GM19023 (cell line): Measurements from ENCODE around the gene TRPM5.

Experiments
- ATAC-seq: cut with Tn5 transposase; IDR thresholded peaks from one replicate; pipeline ENCODE4 v1.9.1; 2021; ENCODE audit warnings: mild to moderate bottlenecking, moderate library complexity; ENCODE audit not compliant: unreplicated experiment

The TRPM5 gene

DNA sequence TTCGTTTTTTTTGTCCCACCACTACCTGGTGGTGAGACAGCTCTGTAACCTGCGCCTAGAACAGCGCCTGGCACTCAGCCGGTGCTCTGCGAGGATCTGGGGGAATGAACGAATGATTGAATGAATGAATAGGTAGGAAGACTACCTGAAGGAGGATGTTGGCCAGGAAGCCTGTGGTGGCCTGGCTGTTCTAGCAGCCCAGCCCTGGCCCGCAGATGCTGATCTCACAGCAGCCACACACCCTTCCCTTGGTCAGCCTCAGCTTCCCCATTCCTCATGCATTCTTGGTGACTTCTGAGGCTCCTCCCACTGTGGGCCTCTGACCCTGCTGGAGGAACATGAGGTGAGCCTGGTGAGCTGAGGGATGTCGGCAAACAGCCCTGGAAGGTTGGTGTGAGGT lies 3.7 kb downstream of the TRPM5 start:
- no peak for ATAC-seq

DNA sequence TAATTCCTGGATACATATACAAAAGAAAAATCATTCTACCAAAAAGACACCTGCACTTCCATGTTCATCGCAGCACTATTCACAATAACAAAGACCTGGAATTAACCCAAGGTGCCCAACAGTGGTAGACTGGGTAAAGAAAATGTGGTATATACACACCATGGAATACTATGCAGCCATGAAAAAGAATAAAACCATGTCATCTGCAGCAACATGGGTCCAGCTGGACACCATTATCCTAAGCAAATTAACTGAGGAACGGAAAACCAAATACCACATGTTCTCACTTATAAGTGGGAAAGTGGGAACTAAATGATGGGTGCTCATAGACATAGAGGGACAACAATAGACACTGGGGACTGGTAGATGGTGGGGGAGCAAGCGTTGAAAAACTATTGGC lies 4.5 kb downstream of the TRPM5 start:
- no peak for ATAC-seq

DNA sequence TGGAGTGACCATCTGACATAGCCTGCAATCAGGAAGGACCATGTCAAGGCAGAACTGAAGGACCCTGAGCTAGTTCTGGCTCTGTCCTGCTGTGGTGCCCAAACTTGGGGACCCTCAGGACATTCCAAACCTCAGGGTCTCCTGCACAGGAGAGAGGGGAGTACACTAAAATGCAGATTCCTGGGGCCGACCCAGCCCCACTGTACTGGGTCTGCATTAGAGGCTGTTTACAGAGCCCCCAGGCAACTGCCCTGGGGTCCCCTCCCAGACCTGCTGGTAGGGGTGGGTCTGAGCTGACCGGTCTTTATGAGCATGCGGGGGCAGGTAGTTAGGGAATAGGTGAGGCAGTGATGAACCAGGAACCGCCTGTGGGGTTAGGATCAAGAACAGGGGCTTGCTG lies 6.8 kb downstream of the TRPM5 start:
- no peak for ATAC-seq

DNA sequence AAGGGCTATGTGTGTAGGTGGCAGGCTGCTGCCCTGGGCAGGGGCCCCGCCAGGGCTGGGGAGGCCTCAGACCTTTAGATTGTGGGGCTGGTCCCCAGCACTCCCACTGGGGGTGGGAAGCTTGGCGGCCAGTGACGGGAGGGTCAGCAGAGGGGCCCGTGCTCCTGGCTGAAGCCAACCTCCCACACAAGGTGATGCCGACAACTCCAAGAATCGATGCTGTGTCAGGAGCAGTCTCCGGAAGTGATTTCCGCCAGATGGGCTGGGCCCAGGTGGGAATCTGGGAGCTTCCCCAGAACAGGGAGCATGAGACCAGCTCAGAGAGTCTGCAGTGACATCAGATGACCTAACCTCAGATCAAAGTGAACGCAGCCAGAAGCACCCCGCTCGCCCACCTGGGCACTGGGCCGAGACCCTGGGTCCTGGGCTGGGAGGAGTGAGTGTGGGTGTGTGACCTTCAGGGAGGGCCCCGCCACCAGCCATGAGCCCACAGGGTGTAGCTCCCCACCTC lies 7.7 kb downstream of the TRPM5 start:
- ATAC-seq, result no peak

DNA sequence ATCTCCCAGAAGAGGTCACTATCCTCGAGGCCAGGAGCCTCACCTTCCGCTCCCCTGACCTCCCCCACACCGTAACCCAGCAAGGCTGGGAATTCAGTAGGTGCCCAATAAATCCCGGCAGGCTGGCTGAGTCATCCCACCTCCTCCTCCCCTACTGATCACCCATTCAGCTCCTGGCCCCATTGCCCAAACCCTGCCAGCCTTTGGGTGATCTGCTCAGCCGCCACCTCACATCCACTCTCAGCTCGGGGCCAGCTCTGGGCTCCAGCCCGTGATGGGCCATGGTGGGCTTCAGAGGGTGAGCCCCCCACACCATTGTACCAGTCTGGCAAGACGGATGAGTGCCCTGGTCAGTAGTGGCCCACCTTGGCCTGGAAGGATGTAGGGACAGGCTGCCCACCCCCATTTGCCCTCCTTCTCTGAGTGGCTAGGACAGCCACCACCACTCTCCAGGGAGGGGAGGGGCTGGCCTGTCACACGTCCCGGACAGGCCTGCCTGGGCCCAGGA lies 8.2 kb downstream of the TRPM5 start:
- no peak for ATAC-seq

DNA sequence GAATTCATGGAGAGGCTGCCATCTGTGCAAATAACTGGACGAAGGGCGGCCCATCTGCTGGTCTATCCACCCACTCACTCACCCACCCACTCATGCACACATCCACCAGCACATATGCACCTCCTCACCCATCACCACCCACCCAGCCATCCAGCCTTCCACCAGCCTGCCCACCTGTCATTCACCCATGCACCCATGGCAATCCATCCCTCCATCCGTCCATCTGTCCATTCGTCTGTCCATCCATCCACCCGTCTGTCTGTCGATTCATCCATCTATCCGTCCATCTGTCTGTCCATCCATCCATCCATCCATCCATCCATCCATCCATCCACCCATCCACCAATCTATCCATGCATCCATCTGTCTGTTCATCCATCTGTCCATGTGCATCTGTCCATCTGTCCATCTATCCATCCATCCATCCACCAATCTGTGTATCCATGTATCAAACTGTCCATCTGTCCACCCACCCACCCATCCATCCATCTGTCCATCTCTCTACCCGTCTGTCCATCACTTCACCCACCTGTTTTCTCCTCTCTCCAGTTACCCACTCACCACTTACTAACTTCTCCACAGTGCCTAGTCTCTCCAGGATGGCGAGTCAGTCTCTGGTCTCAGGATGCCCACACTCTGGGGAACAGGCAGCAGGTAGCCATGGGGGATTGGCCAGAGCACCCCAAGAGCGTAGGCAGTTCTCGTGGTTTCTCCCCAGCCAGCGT lies 8.9 kb downstream of the TRPM5 start:
- ATAC-seq, result no peak

DNA sequence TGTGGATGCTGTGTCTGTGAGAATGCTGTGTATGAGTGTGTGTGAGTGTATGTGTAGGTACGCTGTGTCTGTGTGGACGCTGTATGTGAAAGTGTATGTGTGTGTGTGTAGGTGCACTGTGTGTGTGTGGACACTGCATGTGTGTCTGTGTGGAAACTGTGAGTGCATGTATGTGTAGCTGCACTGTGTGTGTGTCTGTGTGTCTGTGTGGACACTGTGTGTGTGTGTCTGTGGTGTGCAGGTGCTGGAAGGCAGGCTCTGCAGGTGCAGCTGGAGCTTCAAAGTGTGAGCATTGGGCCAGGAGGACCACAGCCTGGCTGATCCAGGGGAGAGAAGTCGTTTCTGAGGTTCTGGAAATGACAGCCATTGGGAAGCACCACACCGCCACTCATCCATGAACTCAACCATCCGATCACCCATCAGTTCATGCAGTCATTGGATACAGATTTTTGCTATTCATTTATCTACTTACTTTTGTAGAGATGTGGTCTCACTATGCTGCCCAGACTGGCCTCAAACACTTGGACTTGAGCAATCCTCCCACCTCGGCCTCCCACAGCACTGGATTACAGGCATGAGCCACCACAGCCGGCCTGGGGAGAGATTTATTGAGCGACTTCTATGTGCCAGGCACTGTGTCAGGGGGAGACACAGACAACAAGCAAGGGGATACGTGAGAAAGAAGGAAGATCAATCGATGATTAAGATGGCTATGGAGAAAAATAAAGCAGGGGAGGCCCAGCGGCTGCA lies 9.6 kb downstream of the TRPM5 start:
- no peak for ATAC-seq

DNA sequence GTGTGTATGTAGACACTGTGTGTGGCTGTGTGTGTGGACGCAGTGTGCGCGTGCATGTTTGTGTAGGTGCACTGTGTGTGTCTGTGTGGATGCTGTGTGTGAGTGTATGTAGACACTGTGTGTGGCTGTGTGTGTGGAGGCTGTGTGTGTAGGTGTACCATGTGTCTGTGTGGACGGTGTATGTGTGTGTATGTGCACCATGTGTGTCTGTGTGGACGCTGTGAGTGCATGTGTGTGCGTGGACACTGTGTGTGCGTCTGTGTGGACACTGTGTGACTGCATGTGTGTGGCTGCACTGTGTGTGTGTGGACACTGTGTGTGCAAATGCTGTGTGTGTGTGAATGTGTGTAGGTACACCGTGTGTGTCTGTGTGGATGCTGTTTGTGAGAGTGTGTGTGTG lies 10.3 kb downstream of the TRPM5 start:
- ATAC-seq, result no peak

DNA sequence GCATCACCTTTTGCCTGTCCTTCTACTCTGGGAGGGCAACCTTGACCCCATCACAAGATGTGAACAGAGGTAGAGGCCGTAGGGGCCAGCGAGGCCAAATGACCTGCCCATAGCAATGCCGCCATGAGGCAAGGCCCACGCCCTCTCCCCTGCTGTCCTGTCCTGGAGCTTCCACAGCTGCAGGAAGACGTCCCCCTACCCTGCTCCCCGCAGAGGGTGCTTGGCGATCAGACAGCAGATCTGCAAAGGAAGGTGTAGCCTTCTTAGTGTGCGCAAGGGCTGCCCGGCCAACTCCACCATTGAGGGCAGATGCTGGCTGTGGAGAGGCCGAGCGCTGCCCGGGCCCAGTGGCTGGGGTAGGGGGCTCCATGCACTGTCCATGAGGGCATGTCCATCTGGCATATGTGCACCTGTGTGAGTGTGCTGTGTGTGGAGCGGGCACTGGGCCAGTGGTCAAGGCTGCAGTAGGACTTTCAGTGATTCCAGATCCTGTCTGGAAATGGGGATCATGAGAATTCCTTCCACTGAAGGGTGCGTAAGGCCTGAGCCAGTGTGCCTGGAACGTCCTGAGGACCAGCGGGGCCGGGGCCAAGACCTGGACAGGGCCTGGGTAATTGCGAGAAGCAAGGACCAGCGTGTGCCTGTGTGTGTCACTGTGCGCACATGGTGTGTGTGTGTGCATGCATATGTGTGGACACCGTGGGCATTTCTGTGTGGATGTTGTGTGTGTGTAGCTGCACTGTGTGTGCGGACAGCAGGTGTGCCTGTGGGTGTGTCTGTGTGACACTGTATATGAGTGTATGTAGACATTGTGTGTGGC lies 11.0 kb downstream of the TRPM5 start:
- ATAC-seq, result no peak

DNA sequence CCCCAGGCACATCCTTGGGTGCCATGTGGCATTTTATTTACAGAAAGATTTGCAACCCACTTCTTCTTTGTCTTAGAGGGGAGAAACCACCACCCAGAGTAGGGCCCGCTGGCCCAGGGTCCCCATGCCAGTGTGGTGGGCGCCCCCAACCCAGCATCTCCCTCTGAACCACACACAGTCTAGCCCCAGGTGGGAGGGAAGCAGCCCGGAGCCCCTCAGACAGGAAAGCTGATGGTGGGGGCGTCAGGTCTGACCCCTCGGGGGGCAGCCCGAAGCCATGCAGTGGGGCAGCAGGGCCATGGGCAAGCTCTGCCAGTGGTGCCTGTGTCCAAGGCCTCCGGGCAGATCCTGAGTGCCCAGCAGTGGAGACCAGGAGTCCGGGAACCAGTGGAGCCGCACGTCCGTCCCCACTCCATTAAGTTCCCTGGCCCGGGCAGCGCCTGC lies 11.7 kb downstream of the TRPM5 start:
- no peak for ATAC-seq

DNA sequence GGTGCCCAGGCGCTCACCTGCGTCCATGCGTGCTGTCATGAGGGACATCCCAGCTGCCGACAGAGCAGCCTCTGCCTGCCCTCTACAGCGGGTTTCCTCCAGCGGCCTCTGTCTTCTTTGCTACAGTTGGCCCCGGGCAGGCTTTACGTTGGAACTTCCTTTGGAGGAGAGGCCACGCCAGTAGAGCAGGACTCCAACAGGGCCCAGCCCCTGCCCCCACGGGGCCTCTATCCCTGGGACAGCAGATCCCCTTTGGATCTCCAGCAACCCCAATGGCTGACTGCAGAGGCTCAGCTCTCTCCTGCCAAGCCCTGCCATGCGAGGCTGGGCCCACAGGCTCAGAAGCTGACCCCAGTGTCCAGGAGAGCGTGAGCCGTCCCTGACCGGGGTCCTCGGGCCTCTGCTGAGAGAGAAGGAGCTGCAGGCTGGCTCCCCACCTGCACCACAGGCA lies 12.1 kb downstream of the TRPM5 start:
- no peak for ATAC-seq

DNA sequence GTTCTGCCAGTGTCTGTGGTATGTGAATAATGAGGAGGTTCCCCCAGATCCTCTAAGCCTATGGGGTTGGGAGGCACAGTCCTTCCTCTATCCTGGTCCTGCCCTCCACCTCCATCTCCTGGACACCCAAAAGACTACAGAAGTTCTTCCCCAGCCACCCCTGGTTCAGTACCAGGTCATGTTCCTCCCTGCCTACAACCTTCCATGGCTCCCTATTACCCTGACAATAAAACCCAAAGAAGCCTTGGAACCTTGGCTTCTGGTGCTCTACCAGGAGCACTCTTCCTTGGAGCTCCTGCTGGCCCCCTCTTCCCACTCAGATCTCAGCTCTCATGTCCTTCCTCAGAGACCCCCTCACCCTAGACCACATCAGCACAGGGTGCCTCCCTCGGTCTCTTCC lies 12.9 kb downstream of the TRPM5 start:
- no peak for ATAC-seq

DNA sequence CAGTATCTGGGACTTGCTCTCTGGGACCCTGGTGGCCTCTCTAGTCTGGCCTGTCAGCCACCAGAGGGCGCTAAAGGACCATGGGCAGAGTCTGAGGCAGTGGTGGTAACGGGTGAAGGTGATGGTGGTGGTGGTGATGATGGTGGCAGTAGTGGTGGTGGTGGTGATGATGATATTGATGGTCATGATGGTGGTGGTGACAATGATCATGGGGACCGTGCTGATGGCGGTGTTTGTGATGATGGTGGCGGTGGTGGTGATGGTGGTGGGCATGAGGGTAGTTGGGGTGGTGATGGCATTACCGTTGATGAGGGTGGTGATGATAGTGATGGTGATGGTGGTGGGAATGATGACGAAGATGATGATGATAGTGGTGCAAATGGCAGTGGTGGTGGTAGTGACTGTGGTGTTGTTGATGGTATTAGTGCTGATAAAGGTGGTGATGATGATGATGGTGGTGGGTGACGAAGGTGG lies 16.0 kb downstream of the TRPM5 start:
- ATAC-seq, result no peak

DNA sequence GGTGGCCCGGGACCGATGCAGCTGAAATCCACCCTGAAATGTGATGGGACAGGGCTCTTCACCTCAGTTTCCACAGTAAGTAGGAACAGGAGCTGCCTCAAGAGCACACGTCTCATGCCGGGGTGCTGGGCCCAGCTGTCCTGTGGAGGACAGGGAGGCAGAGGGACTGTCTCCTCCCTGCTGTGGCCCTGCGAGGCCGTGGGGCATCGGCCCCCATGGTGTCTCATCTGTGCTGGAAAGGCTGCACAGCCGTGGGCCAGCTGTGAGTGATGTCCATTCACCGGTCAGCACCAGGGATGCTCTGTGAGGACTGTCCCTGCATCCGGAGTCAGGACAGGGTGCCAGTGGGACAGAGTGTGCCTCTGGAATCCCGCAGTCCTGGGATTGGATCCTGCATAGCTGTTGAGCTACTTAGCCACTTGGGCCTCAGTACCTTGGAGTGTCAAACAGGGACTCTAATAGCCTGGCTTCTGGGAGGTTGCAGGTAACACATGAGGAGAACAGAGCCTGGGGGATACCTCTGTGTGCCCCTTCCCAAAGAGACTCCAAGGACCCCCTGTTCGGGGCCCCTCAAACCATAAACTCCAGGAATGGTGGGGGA lies 16.5 kb downstream of the TRPM5 start:
- no peak for ATAC-seq

DNA sequence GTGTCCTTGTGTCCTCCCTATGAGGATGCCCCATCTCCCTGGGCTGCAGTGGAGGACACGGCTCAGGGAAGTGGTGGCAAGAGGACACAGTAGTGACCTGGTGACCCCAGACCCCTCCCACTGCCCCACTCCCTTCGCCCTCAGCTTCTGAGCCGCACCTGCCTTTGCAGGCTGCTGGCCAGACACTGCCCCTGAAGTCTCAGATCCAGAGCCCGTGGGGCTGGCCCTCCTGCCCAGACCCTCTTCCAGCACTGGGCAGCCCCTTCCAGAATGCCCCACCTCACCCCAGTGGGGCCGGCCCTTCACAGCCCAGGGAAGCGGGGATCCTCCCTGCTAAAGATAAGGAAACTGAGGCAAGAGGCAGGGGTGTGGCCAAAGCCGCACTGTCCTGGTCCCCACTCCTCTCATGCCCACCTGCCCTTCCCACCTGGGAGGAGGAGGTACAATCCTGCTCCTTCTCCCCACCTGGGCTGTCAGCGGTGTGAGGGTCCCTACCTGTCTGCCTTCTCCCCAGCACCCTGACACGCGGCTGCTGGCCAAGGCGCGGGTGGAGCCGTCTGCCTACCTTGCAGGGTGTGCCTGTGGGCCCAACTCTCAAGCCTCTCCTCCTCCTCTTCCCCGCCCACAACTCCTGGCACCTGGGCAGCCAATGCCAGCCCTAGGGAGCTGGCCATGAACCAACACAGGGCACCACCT lies 17.3 kb downstream of the TRPM5 start:
- ATAC-seq, result no peak

DNA sequence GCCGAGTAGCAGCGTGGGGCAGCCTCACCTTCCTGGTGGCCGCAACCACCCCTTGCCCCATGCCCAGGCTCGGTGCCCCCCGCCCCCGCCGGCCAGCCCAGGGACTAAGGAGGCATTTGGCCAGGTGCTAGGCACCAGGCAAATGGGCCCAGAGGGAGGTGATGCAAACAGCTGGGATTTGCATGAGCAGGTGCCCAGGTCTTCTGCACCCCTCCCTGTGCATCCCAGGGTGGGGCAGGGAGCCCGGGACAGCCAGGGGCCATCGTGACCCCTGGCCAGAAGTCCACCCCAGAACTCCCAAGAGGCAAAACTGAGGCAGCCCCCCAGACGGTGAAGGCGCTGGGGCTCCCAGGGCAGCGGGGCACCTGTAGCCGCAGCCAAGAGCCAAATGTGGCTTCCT lies 18.1 kb downstream of the TRPM5 start:
- no peak for ATAC-seq

DNA sequence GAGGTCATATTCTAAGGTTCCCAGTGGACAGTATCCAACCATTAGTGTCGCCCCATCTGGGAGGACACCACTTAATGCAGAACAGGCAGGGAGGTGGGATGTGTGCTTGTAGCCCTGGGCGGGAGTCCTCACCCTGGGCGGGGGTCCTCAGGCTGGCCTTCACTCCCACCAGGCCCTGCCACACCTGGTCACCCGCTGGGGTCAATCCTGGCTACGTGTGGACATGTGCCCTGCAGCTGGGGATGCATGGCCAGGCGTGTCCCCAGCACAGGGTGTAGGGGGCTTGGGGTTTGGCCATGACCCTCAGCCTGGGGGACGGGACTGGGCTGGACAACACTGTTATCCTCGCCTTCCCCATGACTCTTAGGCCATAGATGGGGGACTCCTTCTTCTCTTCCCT lies 18.8 kb downstream of the TRPM5 start:
- ATAC-seq, result no peak

DNA sequence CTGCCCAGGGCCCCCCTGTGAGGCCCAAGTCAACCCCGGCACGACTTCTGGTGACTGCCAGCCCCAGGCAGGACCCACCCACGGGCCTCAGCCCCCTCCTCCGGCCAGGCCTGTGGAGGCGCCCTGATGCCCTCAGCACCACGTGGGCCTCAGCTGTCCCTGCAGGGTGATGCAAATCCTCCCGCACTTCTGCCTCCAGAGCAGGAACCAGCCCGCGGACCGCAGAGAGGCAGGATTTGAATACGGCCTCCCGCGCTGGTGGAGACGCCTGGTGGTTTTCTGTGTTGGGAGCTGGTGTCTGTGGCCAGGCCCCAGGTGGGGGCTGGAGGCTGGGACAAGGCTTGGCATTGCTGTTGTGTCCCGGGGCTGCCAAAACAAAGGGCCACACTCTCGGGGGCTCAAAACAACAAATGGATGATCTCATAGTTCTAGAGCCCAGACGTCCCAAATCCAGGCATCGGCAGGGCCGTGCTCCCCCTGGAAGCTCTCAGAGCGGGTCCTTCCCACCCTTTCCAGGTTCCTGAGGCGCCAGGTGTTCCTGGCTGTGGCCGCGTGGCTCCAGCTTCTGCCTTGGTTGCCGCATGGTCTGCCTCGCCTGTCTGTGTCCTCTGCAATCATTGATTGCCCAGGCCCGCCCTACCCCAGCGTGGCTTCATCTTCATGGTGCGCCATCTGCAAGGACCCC lies 19.4 kb downstream of the TRPM5 start:
- ATAC-seq, result no peak
